ENCODE results near the gene TFAP2D.

The TFAP2D gene

GRCh38 chr6:50721978-50722377 lies 8.7 kb downstream of the TFAP2D start:
- DNase-seq: no peak

GRCh38 chr6:50722829-50723554 lies 9.7 kb downstream of the TFAP2D start:
- no peak for DNase-seq

GRCh38 chr6:50724381-50725124 lies 11.2 kb downstream of the TFAP2D start:
- DNase-seq: no peak

- DNase-seq: no peak
Measured at GRCh38 chr6:50734488-50734887, 21.2 kb downstream of the TFAP2D start.

- no peak for DNase-seq
Measured at GRCh38 chr6:50742161-50742560, 28.8 kb downstream of the TFAP2D start.

- no peak for DNase-seq
Measured at GRCh38 chr6:50744976-50745375, 31.6 kb downstream of the TFAP2D start.

- DNase-seq: no peak
Measured at GRCh38 chr6:50762798-50763197, 49.5 kb downstream of the TFAP2D start.

- DNase-seq: no peak
Measured at GRCh38 chr6:50778696-50779095, 65.4 kb downstream of the TFAP2D start.

GRCh38 chr6:50780382-50780781 lies 67.1 kb downstream of the TFAP2D start:
- no peak for DNase-seq

GRCh38 chr6:50785921-50786320 lies 72.6 kb downstream of the TFAP2D start:
- DNase-seq: no peak

- no peak for DNase-seq
Measured at GRCh38 chr6:50791900-50792508, 78.7 kb downstream of the TFAP2D start.

- DNase-seq: no peak
Measured at GRCh38 chr6:50792771-50793170, 79.4 kb downstream of the TFAP2D start.

- no peak for DNase-seq
Measured at GRCh38 chr6:50795574-50795973, 82.2 kb downstream of the TFAP2D start.

- no peak for DNase-seq
Measured at GRCh38 chr6:50804283-50804682, 91.0 kb downstream of the TFAP2D start.

- DNase-seq: no peak
Measured at GRCh38 chr6:50807035-50807434, 93.7 kb downstream of the TFAP2D start.

GRCh38 chr6:50815436-50816114 lies 102.2 kb downstream of the TFAP2D start:
- DNase-seq: no peak

GRCh38 chr6:50816115-50816675 lies 102.9 kb downstream of the TFAP2D start:
- peak; percentile 47 for DNase-seq

- no peak for DNase-seq
Measured at GRCh38 chr6:50816947-50817645, 103.8 kb downstream of the TFAP2D start.

GRCh38 chr6:50817646-50817950 lies 104.3 kb downstream of the TFAP2D start:
- no peak for DNase-seq

GRCh38 chr6:50818020-50818419 lies 104.7 kb downstream of the TFAP2D start:
- no peak for DNase-seq

GRCh38 chr6:50818673-50819072 lies 105.3 kb downstream of the TFAP2D start, which contains the start of gene TFAP2B:
TSS of gene TFAP2B (plus strand) at chr6:50818871. CDS start at chr6:50818892, 21 bp downstream.
- no peak for DNase-seq

- DNase-seq: no peak
Measured at GRCh38 chr6:50819466-50819903, 106.2 kb downstream of the TFAP2D start.

All from stimulated activated CD4-positive, alpha-beta T cell treated with anti-CD3 and anti-CD28 coated beads, Interleukin-12 subunit alpha, Interleukin-12 subunit beta, amount 100 ng/mL, for 4 hours (primary cell).